ENCODE data around the gene ELL2.

The ELL2 gene

DNA sequence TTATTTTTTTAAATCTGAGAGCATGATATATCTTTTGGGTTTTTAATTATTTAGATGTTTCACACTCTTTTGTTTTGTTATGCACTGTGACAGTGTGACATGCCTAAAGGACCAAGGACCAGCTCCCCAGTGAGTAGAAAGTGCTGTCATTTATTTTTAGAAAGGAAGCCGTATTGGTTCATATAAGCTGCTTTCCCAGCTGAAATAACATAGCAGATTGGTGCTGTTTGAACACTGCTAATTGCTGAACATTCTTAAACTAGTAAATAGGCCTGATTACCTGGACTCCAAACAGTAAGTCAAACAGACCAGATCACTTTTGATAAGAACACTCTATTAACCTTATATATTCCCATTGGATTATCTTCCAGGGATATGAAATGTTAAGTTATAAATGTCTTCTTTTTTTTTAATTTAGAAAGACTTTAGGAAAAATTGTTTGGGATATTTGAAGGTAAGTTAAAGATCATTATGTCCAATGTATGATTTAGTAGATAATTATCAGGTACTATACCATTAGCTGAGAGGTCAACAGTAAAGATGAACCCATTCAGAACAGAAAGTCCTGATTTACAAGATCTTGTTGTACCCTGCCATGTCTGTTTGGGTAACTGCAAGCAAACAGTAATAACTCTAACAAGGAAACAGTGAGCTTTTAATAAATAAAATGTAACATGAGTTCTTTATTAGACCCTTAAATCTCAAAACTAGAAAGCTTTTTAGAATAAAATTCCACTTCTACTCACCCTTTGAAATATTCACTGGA lies 27.8 kb upstream of the ELL2 start:
- no peaks in the 10 kb centered on the region for H3K27me3 ChIP-seq (ENCODE audit: insufficient read depth, poor library complexity, severe bottlenecking)
- no peak for ATAC-seq (ENCODE audit: low read depth)
- H3K9me3 ChIP-seq (ENCODE audit: severe bottlenecking) = no peaks in the 10 kb centered on the region
- no peak overlapping the region for H3K4me3 ChIP-seq (ENCODE audit: severe bottlenecking)
- no peak for DNase-seq (ENCODE audit: low spot score)
- H3K4me1 ChIP-seq (ENCODE audit: insufficient read depth, poor library complexity, severe bottlenecking) = peaks cover 2% of the 10 kb centered on the region
- H3K27ac ChIP-seq (ENCODE audit: poor library complexity, severe bottlenecking) = no peak overlapping the region
- no peaks in the 10 kb centered on the region for H3K36me3 ChIP-seq (ENCODE audit: low read depth)
- TF ChIP-seq, protein P1, sequence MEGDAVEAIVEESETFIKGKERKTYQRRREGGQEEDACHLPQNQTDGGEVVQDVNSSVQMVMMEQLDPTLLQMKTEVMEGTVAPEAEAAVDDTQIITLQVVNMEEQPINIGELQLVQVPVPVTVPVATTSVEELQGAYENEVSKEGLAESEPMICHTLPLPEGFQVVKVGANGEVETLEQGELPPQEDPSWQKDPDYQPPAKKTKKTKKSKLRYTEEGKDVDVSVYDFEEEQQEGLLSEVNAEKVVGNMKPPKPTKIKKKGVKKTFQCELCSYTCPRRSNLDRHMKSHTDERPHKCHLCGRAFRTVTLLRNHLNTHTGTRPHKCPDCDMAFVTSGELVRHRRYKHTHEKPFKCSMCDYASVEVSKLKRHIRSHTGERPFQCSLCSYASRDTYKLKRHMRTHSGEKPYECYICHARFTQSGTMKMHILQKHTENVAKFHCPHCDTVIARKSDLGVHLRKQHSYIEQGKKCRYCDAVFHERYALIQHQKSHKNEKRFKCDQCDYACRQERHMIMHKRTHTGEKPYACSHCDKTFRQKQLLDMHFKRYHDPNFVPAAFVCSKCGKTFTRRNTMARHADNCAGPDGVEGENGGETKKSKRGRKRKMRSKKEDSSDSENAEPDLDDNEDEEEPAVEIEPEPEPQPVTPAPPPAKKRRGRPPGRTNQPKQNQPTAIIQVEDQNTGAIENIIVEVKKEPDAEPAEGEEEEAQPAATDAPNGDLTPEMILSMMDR (IDR thresholded peaks at IDR 0.05; ENCODE audit: poor library complexity, severe bottlenecking) = no peak

DNA sequence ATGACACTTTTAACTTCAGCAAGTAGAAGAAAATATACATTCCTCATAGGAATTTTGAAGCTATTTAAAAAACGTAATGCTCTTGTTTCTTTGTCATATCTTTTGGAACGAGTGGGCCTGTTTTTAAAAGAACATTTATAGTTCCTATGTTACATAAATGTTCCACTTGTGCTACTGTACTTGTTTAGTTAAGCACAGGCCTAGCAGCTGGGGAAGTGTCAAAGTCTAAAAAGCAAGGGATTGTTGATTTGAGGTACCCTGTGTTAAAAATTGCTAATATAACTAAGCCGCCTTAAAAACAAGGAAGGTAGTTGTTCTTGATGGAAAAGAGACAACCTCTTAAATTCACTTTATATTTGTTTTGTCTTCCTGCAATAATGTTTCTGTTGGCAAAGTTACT lies 27.2 kb upstream of the ELL2 start:
- Histone ChIP-seq H3K36me3 (ENCODE audit: low read depth) (no peaks in the 10 kb centered on the region), H3K27ac (ENCODE audit: poor library complexity, severe bottlenecking) (no peak overlapping the region), H3K4me1 (ENCODE audit: insufficient read depth, poor library complexity, severe bottlenecking) (peaks cover 7% of the 10 kb centered on the region), H3K9me3 (ENCODE audit: severe bottlenecking) (no peaks in the 10 kb centered on the region), H3K4me3 (ENCODE audit: severe bottlenecking) (no peak overlapping the region), H3K27me3 (ENCODE audit: insufficient read depth, poor library complexity, severe bottlenecking) (no peaks in the 10 kb centered on the region)
- DNase-seq (ENCODE audit: low spot score) (no peak), ATAC-seq (ENCODE audit: low read depth) (no peak)
- TF ChIP-seq, protein P1 (IDR thresholded peaks at IDR 0.05; ENCODE audit: poor library complexity, severe bottlenecking) = no peak

DNA sequence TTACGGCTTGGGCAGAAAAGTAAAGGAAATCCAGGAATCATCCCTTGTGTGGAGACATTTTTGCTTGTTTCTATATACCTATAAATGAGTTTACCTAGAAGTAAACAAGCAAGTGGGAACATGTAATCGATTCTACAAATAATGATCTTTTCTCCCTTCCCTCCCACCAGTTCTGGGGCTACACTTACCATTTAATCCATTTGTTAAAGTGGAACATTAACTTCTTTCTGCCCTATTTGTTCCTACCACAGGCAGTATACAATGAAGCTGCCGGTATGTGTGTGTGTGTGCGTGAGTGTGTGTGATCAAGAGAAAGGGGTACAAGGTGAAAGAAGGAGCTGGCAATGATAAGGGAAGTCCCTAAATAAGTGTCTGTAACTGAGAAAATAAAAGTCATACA lies 26.4 kb upstream of the ELL2 start:
- TF ChIP-seq, protein P1 (IDR thresholded peaks at IDR 0.05; ENCODE audit: poor library complexity, severe bottlenecking) = no peak
- DNase-seq (ENCODE audit: low spot score) (no peak), ATAC-seq (ENCODE audit: low read depth) (no peak)
- Histone ChIP-seq H3K4me1 (ENCODE audit: insufficient read depth, poor library complexity, severe bottlenecking) (peaks cover 7% of the 10 kb centered on the region), H3K9me3 (ENCODE audit: severe bottlenecking) (no peaks in the 10 kb centered on the region), H3K27me3 (ENCODE audit: insufficient read depth, poor library complexity, severe bottlenecking) (no peaks in the 10 kb centered on the region), H3K27ac (ENCODE audit: poor library complexity, severe bottlenecking) (no peak overlapping the region), H3K4me3 (ENCODE audit: severe bottlenecking) (no peak overlapping the region), H3K36me3 (ENCODE audit: low read depth) (no peaks in the 10 kb centered on the region)

DNA sequence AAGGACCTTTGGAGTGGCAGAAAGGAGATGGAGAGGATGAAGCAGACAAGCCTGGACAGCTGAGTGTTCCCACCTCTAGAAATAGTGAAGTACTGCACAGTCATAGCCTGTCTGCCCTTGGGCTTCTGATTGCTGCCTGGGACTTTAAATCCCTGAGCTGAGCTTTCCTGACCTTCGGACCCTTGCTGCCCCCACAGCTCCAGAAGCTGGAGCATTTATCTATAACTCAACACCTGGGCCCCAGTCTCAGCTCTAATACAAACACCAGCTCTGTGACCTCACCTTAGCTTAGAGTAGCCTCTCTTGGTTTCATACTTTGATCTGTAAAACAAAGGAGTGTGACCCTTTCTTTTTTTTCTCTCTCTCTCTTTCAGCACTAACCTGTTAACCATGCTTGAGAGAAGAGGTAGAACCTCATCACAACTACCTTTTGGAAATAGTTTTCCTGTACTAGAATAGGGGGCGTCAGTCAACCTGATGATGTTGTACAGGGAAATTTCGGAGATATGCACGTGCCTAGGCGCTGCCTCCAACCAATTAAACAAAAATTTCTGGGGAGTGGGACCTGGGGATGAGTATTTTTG lies 25.4 kb upstream of the ELL2 start:
- Histone ChIP-seq H3K27me3 (ENCODE audit: insufficient read depth, poor library complexity, severe bottlenecking) (no peaks in the 10 kb centered on the region), H3K27ac (ENCODE audit: poor library complexity, severe bottlenecking) (no peak overlapping the region), H3K4me1 (ENCODE audit: insufficient read depth, poor library complexity, severe bottlenecking) (peaks cover 7% of the 10 kb centered on the region), H3K36me3 (ENCODE audit: low read depth) (no peaks in the 10 kb centered on the region), H3K4me3 (ENCODE audit: severe bottlenecking) (no peak overlapping the region), H3K9me3 (ENCODE audit: severe bottlenecking) (no peaks in the 10 kb centered on the region)
- DNase-seq (ENCODE audit: low spot score) (no peak), ATAC-seq (ENCODE audit: low read depth) (no peak)
- TF ChIP-seq, protein P1 (IDR thresholded peaks at IDR 0.05; ENCODE audit: poor library complexity, severe bottlenecking) = no peak

DNA sequence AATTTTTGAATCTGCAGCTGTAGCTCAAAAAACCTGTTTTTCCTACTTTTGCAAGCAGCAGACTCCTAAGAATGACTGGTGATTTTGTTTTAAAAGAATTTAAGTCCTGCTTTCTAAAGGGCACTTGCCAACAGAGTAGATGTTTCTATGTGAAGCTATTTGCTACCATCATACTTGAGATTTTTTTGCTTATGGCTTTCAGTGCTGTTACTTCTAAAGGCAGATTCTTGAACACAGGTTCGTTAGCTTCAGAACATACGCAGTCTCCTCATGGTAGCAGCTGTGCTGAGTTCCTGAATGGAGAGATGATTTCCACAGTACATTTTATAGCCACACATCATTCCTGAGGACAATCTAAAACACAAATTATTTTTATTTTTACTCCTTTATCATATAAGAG lies 24.4 kb upstream of the ELL2 start:
- H3K27ac ChIP-seq (ENCODE audit: poor library complexity, severe bottlenecking) = no peak overlapping the region
- H3K36me3 ChIP-seq (ENCODE audit: low read depth) = no peaks in the 10 kb centered on the region
- no peaks in the 10 kb centered on the region for H3K27me3 ChIP-seq (ENCODE audit: insufficient read depth, poor library complexity, severe bottlenecking)
- no peak overlapping the region for H3K4me3 ChIP-seq (ENCODE audit: severe bottlenecking)
- peaks cover 7% of the 10 kb centered on the region for H3K4me1 ChIP-seq (ENCODE audit: insufficient read depth, poor library complexity, severe bottlenecking)
- DNase-seq (ENCODE audit: low spot score) (no peak), ATAC-seq (ENCODE audit: low read depth) (no peak)
- no peaks in the 10 kb centered on the region for H3K9me3 ChIP-seq (ENCODE audit: severe bottlenecking)
- TF ChIP-seq, protein P1 (IDR thresholded peaks at IDR 0.05; ENCODE audit: poor library complexity, severe bottlenecking) = no peak
